Measurements from ENCODE around the gene FGFR3. TPM values are rescaled to one million over a fixed set of nuclear protein-coding genes. Genes with fewer than 3 reads are reported as not detected.

Gene FGFR3
- total and polyA plus RNA-seq, 2 of the 8 experiments (the other 6 are each of a cell fraction or from before 2014, with no cell fraction given) = 9.0 to 19.5 TPM

GRCh38 chr4:1797298-1797860 is 4.3 kb downstream of the FGFR3 start:
- Histone ChIP-seq H4K91ac (replicated peaks; ENCODE audit: insufficient read length, low read length) (no peak overlapping the region), H2BK20ac (ENCODE audit: low read length) (no peak overlapping the region), H2BK15ac (ENCODE audit: low read length) (no peak overlapping the region), H3K4ac (replicated peaks; ENCODE audit: insufficient read length, low read depth, low read length) (no peak overlapping the region), H3K9me3 (ENCODE audit: insufficient read depth in 2 of 2, low read depth in 1 of 2, low read length in 1 of 2) (no peaks in the 10 kb centered on the region), H3K23ac (ENCODE audit: insufficient read length) (no peak overlapping the region), H2BK5ac (ENCODE audit: low read depth, low read length) (no peak overlapping the region), H2AFZ (ENCODE audit: low read length) (no peak overlapping the region), H4K8ac (ENCODE audit: extremely low read depth, insufficient read depth, low read length) (no peak overlapping the region), H3K79me1 (ENCODE audit: low read depth, low read length) (peaks cover 10% of the 10 kb centered on the region; the same call in 1 of the 2 replicates), H3K56ac (replicated peaks; ENCODE audit: insufficient read length, low read depth, low read length) (no peak overlapping the region), H3K4me1 (replicated peaks in 1 of 4; ENCODE audit: control insufficient read depth in 3 of 4, insufficient read depth in 4 of 4, low read length in 3 of 4) (peaks cover 0 to 14% (median 6%) of the 10 kb centered on the region in 4 experiments; a peak in 6 of 7 replicates), H3K9ac (replicated peaks in 1 of 4; ENCODE audit: extremely low read depth in 1 of 4, low read depth in 3 of 4, low read length in 3 of 4) (no peak overlapping the region), H2BK12ac (ENCODE audit: low read depth, low read length) (no peak overlapping the region), H3K23me2 (ENCODE audit: low read depth, low read length) (peaks cover 17% of the 10 kb centered on the region; the same call in 1 of the 2 replicates), H3K27me3 (replicated peaks in 1 of 4; ENCODE audit: control insufficient read depth in 3 of 4, extremely low read depth in 1 of 4, insufficient read depth in 3 of 4, low read length in 3 of 4) (peaks cover 0 to 28% (median 20%) of the 10 kb centered on the region in 4 experiments; a peak in 5 of 7 replicates), H3K4me2 (ENCODE audit: insufficient read depth in 1 of 2, low read depth in 2 of 2, low read length in 2 of 2) (no peak overlapping the region), H3K4me3 (ENCODE audit: extremely low read depth in 1 of 4, insufficient read depth in 2 of 4, low read depth in 3 of 4, low read length in 4 of 4) (no peak overlapping the region), H3K36me3 (ENCODE audit: control insufficient read depth in 2 of 4, insufficient read depth in 4 of 4, low read length in 3 of 4) (peaks cover 0 to 12% (median 5%) of the 10 kb centered on the region in 4 experiments; a peak in 3 of 8 replicates), H2AK5ac (ENCODE audit: low read depth, low read length) (no peak overlapping the region), H3K18ac (ENCODE audit: extremely low read depth, low read length) (no peak overlapping the region), H3K14ac (ENCODE audit: insufficient read length) (no peak overlapping the region), H4K20me1 (replicated peaks in 1 of 2; ENCODE audit: control insufficient read depth in 1 of 2, insufficient read depth in 2 of 2, low read length in 2 of 2) (peaks cover 9 to 13% of the 10 kb centered on the region in 2 experiments), H3K79me2 (ENCODE audit: control insufficient read depth in 1 of 2, insufficient read depth in 2 of 2, low read length in 2 of 2) (peaks cover 0 to 5% of the 10 kb centered on the region in 2 experiments; a peak in 1 of 4 replicates), H3K27ac (ENCODE audit: low read depth, low read length) (no peak overlapping the region), H4K5ac (ENCODE audit: insufficient read length, low read depth, low read length) (no peak overlapping the region), H2BK120ac (replicated peaks; ENCODE audit: low read depth, low read length) (no peak overlapping the region)
- WGBS, 2 experiments (ENCODE audit: extremely low coverage in 1 of 2, insufficient coverage in 1 of 2, insufficient read length in 1 of 2, insufficient replicate concordance in 2 of 2, low coverage in 1 of 2, low lambda C conversion rate in 2 of 2, missing lambda C conversion rate in 1 of 2) = 96% methylated on average over 15 of the region's 16 CpGs; no CpG with 5 or more reads in 1 of the 2 experiments
- DNase-seq (ENCODE audit: low read depth in 1 of 2, low spot score in 2 of 2) (no peak), FAIRE-seq (no peak)
- POLR2A ChIA-PET (ENCODE audit: partially characterized antibody) = interaction anchor here (1.0 to 5.8 kb wide), 5 partner anchors 8 to 49 kb away, joined by 3 to 24 read pairs (median 4); no protein-coding TSS in a partner anchor
- CTCF ChIA-PET (ENCODE audit: partially characterized antibody) = interaction anchor here (0.6 to 71.2 kb wide), 8 partner anchors 9 to 103 kb away, joined by 3 to 2507 read pairs (median 5); no protein-coding TSS in a partner anchor
- no peak for TF ChIP-seq KDM1A (IDR thresholded peaks at IDR 0.05; ENCODE audit: borderline replicate concordance, low read length)

All from H1 (cell line).